Measurements from ENCODE around the gene CSF3. TPM values are rescaled to one million over a fixed set of nuclear protein-coding genes. Genes with fewer than 3 reads are reported as not detected.

The CSF3 gene
- total and polyA plus RNA-seq, 2 of the 13 experiments (the other 11 are each of a cell fraction or from before 2014, with no cell fraction given): 0.09 TPM; not detected in 1

DNA sequence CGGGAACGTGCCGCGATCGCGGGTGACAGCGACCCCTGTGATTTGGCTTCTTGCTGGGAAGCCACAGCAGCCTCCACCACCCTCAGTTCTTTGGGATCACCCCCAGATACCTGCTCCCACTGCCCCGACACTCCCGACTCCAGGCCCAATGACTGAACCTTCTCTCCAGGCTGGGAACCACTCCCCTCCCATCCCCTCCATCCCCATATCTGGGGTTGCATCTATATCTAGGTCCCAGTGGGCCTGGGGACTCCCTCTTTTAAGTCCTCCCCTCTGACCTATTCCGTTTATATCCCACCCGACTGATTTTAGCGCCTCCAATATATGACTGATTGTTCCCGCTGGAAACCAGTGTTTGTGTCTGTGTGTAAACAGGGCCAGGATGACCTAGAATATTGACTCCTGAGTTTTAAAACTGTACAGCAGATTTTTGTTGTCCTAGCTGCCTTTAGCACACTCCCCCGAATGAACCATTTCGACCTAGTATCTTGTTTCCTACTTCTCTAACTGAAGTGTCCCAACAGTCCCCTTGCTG lies 34.0 kb upstream of the CSF3 start (continued):
- TF ChIP-seq, protein P1, sequence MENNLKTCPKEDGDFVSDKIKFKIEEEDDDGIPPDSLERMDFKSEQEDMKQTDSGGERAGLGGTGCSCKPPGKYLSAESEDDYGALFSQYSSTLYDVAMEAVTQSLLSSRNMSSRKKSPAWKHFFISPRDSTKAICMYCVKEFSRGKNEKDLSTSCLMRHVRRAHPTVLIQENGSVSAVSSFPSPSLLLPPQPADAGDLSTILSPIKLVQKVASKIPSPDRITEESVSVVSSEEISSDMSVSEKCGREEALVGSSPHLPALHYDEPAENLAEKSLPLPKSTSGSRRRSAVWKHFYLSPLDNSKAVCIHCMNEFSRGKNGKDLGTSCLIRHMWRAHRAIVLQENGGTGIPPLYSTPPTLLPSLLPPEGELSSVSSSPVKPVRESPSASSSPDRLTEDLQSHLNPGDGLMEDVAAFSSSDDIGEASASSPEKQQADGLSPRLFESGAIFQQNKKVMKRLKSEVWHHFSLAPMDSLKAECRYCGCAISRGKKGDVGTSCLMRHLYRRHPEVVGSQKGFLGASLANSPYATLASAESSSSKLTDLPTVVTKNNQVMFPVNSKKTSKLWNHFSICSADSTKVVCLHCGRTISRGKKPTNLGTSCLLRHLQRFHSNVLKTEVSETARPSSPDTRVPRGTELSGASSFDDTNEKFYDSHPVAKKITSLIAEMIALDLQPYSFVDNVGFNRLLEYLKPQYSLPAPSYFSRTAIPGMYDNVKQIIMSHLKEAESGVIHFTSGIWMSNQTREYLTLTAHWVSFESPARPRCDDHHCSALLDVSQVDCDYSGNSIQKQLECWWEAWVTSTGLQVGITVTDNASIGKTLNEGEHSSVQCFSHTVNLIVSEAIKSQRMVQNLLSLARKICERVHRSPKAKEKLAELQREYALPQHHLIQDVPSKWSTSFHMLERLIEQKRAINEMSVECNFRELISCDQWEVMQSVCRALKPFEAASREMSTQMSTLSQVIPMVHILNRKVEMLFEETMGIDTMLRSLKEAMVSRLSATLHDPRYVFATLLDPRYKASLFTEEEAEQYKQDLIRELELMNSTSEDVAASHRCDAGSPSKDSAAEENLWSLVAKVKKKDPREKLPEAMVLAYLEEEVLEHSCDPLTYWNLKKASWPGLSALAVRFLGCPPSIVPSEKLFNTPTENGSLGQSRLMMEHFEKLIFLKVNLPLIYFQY (CRISPR knock-in tag; IDR thresholded peaks at IDR 0.05; ENCODE audit: borderline replicate concordance): no peak
- TF ChIP-seq HOXA9 (CRISPR knock-in tag; IDR thresholded peaks at IDR 0.05; ENCODE audit: borderline replicate concordance) (no peak), KLF11 (CRISPR knock-in tag; IDR thresholded peaks at IDR 0.05) (no peak), NR2F2 (IDR thresholded peaks at IDR 0.05; ENCODE audit: borderline replicate concordance, low read depth) (no peak), SNAPC2 (CRISPR knock-in tag; IDR thresholded peaks at IDR 0.05) (no peak), SMYD3 (CRISPR knock-in tag; IDR thresholded peaks at IDR 0.05) (peak; percentile 12; the same call in 1 of the 2 replicates), RORA (CRISPR knock-in tag; IDR thresholded peaks at IDR 0.05) (no peak), HNF4G (IDR thresholded peaks at IDR 0.05; ENCODE audit: borderline replicate concordance, low read depth, low read length) (no peak), HNF4G (CRISPR knock-in tag; IDR thresholded peaks at IDR 0.05; ENCODE audit: borderline replicate concordance, low read depth) (no peak), FOXA1 (IDR thresholded peaks at IDR 0.05) (no peak), FOXA1 (CRISPR knock-in tag; IDR thresholded peaks at IDR 0.05) (no peak), ZNF670 (CRISPR knock-in tag; IDR thresholded peaks at IDR 0.05; ENCODE audit: borderline replicate concordance) (no peak)
- TF ChIP-seq, protein P2, sequence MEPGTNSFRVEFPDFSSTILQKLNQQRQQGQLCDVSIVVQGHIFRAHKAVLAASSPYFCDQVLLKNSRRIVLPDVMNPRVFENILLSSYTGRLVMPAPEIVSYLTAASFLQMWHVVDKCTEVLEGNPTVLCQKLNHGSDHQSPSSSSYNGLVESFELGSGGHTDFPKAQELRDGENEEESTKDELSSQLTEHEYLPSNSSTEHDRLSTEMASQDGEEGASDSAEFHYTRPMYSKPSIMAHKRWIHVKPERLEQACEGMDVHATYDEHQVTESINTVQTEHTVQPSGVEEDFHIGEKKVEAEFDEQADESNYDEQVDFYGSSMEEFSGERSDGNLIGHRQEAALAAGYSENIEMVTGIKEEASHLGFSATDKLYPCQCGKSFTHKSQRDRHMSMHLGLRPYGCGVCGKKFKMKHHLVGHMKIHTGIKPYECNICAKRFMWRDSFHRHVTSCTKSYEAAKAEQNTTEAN (CRISPR knock-in tag; conservative IDR thresholded peaks at IDR 0.05): no peak
- TF ChIP-seq, protein P3, sequence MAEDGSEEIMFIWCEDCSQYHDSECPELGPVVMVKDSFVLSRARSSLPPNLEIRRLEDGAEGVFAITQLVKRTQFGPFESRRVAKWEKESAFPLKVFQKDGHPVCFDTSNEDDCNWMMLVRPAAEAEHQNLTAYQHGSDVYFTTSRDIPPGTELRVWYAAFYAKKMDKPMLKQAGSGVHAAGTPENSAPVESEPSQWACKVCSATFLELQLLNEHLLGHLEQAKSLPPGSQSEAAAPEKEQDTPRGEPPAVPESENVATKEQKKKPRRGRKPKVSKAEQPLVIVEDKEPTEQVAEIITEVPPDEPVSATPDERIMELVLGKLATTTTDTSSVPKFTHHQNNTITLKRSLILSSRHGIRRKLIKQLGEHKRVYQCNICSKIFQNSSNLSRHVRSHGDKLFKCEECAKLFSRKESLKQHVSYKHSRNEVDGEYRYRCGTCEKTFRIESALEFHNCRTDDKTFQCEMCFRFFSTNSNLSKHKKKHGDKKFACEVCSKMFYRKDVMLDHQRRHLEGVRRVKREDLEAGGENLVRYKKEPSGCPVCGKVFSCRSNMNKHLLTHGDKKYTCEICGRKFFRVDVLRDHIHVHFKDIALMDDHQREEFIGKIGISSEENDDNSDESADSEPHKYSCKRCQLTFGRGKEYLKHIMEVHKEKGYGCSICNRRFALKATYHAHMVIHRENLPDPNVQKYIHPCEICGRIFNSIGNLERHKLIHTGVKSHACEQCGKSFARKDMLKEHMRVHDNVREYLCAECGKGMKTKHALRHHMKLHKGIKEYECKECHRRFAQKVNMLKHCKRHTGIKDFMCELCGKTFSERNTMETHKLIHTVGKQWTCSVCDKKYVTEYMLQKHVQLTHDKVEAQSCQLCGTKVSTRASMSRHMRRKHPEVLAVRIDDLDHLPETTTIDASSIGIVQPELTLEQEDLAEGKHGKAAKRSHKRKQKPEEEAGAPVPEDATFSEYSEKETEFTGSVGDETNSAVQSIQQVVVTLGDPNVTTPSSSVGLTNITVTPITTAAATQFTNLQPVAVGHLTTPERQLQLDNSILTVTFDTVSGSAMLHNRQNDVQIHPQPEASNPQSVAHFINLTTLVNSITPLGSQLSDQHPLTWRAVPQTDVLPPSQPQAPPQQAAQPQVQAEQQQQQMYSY (CRISPR knock-in tag; IDR thresholded peaks at IDR 0.05): no peak
- TF ChIP-seq, protein P4, sequence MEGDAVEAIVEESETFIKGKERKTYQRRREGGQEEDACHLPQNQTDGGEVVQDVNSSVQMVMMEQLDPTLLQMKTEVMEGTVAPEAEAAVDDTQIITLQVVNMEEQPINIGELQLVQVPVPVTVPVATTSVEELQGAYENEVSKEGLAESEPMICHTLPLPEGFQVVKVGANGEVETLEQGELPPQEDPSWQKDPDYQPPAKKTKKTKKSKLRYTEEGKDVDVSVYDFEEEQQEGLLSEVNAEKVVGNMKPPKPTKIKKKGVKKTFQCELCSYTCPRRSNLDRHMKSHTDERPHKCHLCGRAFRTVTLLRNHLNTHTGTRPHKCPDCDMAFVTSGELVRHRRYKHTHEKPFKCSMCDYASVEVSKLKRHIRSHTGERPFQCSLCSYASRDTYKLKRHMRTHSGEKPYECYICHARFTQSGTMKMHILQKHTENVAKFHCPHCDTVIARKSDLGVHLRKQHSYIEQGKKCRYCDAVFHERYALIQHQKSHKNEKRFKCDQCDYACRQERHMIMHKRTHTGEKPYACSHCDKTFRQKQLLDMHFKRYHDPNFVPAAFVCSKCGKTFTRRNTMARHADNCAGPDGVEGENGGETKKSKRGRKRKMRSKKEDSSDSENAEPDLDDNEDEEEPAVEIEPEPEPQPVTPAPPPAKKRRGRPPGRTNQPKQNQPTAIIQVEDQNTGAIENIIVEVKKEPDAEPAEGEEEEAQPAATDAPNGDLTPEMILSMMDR (CRISPR knock-in tag; IDR thresholded peaks at IDR 0.05): peak; percentile 14; the same call in 1 of the 2 replicates
- TF ChIP-seq, protein P5, sequence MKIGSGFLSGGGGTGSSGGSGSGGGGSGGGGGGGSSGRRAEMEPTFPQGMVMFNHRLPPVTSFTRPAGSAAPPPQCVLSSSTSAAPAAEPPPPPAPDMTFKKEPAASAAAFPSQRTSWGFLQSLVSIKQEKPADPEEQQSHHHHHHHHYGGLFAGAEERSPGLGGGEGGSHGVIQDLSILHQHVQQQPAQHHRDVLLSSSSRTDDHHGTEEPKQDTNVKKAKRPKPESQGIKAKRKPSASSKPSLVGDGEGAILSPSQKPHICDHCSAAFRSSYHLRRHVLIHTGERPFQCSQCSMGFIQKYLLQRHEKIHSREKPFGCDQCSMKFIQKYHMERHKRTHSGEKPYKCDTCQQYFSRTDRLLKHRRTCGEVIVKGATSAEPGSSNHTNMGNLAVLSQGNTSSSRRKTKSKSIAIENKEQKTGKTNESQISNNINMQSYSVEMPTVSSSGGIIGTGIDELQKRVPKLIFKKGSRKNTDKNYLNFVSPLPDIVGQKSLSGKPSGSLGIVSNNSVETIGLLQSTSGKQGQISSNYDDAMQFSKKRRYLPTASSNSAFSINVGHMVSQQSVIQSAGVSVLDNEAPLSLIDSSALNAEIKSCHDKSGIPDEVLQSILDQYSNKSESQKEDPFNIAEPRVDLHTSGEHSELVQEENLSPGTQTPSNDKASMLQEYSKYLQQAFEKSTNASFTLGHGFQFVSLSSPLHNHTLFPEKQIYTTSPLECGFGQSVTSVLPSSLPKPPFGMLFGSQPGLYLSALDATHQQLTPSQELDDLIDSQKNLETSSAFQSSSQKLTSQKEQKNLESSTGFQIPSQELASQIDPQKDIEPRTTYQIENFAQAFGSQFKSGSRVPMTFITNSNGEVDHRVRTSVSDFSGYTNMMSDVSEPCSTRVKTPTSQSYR (CRISPR knock-in tag; IDR thresholded peaks at IDR 0.05; ENCODE audit: borderline replicate concordance): no peak

Data from HepG2 (cell line).